GM23338 (cell line): Measurements from ENCODE around the gene DENND6A. TPM values are rescaled to one million over a fixed set of nuclear protein-coding genes. Genes with fewer than 3 reads are reported as not detected.

Experiments used
- ATAC-seq: fragments of 200-7000 bp; cut with Tn5 transposase; 3 replicates; pipeline ENCODE4 v1.9.1; 2020
- DNase-seq: peaks from one replicate; pipeline ENCODE4 v3.0.0-alpha.2; 2015; ENCODE audit warnings: low spot score
- H2AFZ ChIP-seq: fragments of 200-600 bp; sonication (generic); 2 replicates; pipeline ENCODE4 v1.8.0; 2016; ENCODE audit warnings: antibody characterized with exemption, mild to moderate bottlenecking, moderate library complexity
- H3F3A ChIP-seq: fragments of 200-600 bp; sonication (generic); replicated peaks from 2 replicates; pipeline ENCODE4 v1.8.0; 2017; ENCODE audit warnings: antibody characterized with exemption, mixed run types, low read depth
- H3K27ac ChIP-seq: fragments of 200-600 bp; sonication (generic); 2 replicates; pipeline ENCODE4 v1.6.1; 2016; ENCODE audit warnings: low read depth
- H3K27me3 ChIP-seq: fragments of 200-600 bp; sonication (generic); 2 replicates; pipeline ENCODE4 v1.8.0; 2016; ENCODE audit warnings: mild to moderate bottlenecking, mixed run types, moderate library complexity; ENCODE audit not compliant: insufficient read depth
- H3K36me3 ChIP-seq: fragments of 200-600 bp; sonication (generic); 2 replicates; pipeline ENCODE4 v1.8.0; 2016; ENCODE audit warnings: mild to moderate bottlenecking; ENCODE audit not compliant: insufficient read depth
- H3K4me1 ChIP-seq: fragments of 200-600 bp; sonication (generic); 2 replicates; pipeline ENCODE4 v1.8.0; 2016; ENCODE audit warnings: mild to moderate bottlenecking, moderate library complexity; ENCODE audit not compliant: insufficient read depth
- H3K4me2 ChIP-seq: fragments of 200-600 bp; sonication (generic); 2 replicates; pipeline ENCODE4 v1.7.1; 2017; ENCODE audit warnings: mixed run types
- H3K4me3 ChIP-seq: fragments of 200-600 bp; sonication (generic); 2 replicates; pipeline ENCODE4 v1.6.1; 2016; ENCODE audit warnings: mixed run types
- H3K79me2 ChIP-seq: fragments of 200-600 bp; sonication (generic); replicated peaks from 2 replicates; pipeline ENCODE4 v1.8.0; 2017; ENCODE audit warnings: mild to moderate bottlenecking; ENCODE audit not compliant: insufficient read depth
- H3K9me2 ChIP-seq: fragments of 200-600 bp; sonication (generic); 2 replicates; pipeline ENCODE4 v1.8.0; 2017; ENCODE audit not compliant: insufficient read depth
- H4K20me1 ChIP-seq: fragments of 200-600 bp; sonication (generic); replicated peaks from 2 replicates; pipeline ENCODE4 v1.8.0; 2017; ENCODE audit warnings: mild to moderate bottlenecking; ENCODE audit not compliant: insufficient read depth
- H3K27ac Mint-ChIP-seq: 2 replicates; pipeline ENCODE4 v1.8.0; 2020; ENCODE audit warnings: inconsistent platforms, mild to moderate bottlenecking, moderate library complexity, mixed read lengths
- H3K27me3 Mint-ChIP-seq: 3 replicates; pipeline ENCODE4 v1.8.0; 2022; ENCODE audit warnings: low read depth, mild to moderate bottlenecking, moderate library complexity, mixed read lengths, inconsistent platforms; ENCODE audit not compliant: insufficient read depth, poor library complexity
- H3K36me3 Mint-ChIP-seq: 3 replicates; pipeline ENCODE4 v1.8.0; 2021; ENCODE audit warnings: low read depth, mild to moderate bottlenecking, inconsistent platforms, moderate library complexity, mixed read lengths
- H3K4me1 Mint-ChIP-seq: 3 replicates; pipeline ENCODE4 v1.8.0; 2020; ENCODE audit warnings: mild to moderate bottlenecking, inconsistent platforms, mixed read lengths
- H3K4me3 Mint-ChIP-seq: 3 replicates; pipeline ENCODE4 v1.8.0; 2021; ENCODE audit warnings: moderate library complexity, mild to moderate bottlenecking, inconsistent platforms, mixed read lengths
- H3K9me3 Mint-ChIP-seq: 3 replicates; pipeline ENCODE4 v1.8.0; 2020; ENCODE audit warnings: moderate library complexity, mild to moderate bottlenecking, inconsistent platforms, mixed read lengths
- CTCF ChIP-seq, 2 experiments: fragments of 200-600 bp in 1 of 2; sonication (generic) in 1 of 2; conservative IDR thresholded peaks; 2 replicates each; pipeline versions ENCODE4 v1.5.1 to v1.6.1; 2016 to 2017; ENCODE audit warnings: antibody characterized with exemption in 2 of 2, low read depth in 2 of 2, mild to moderate bottlenecking in 2 of 2, moderate library complexity in 1 of 2
- ETS1 ChIP-seq: IDR thresholded peaks from 2 replicates; pipeline ENCODE4 v1.6.1; 2016; ENCODE audit warnings: antibody characterized with exemption
- EZH2phosphoT487 ChIP-seq: fragments of 200-600 bp; sonication (generic); IDR thresholded peaks from one replicate; pipeline ENCODE4 v1.8.1; 2018; ENCODE audit warnings: antibody characterized with exemption; ENCODE audit not compliant: unreplicated experiment
- JUNB ChIP-seq: IDR thresholded peaks from one replicate; pipeline ENCODE4 v1.6.1; 2016; ENCODE audit warnings: antibody characterized with exemption; ENCODE audit not compliant: unreplicated experiment
- NANOG ChIP-seq: IDR thresholded peaks from 2 replicates; pipeline ENCODE4 v1.6.1; 2016; ENCODE audit warnings: antibody characterized with exemption, borderline replicate concordance
- REST ChIP-seq: IDR thresholded peaks from one replicate; pipeline ENCODE4 v1.6.1; 2018; ENCODE audit warnings: antibody characterized with exemption; ENCODE audit not compliant: unreplicated experiment
- ZNF114 ChIP-seq: fragments of 250-450 bp; sonication (Bioruptor Pico); IDR thresholded peaks from 2 replicates; pipeline ENCODE4 v1.5.0; 2020; ENCODE audit warnings: mild to moderate bottlenecking, moderate library complexity
- ZNF462 ChIP-seq: fragments of 250-450 bp; sonication (Bioruptor Pico); IDR thresholded peaks from 2 replicates; pipeline ENCODE4 v1.5.0; 2020; ENCODE audit warnings: mild to moderate bottlenecking, moderate library complexity
- polyA plus RNA-seq: library from polyadenylated mRNA; unstranded; fragments of >200 nt; fragmentation: Nextera tagmentation; extraction: Ambion mirVana; gene quantifications from 2 replicates; pipeline ENCODE4 v1.2.1, GENCODE V29; 2016
- total RNA-seq: library from RNA; depleted of rRNA; stranded (reverse); fragments of >200 nt; shearing (Covaris generic); gene quantifications from 2 replicates; pipeline ENCODE4 v1.2.3, GENCODE V29; 2014

The DENND6A gene
- total and polyA plus RNA-seq, 2 experiments from 2014 or later, result 7.5 to 17.5 TPM

- TF ChIP-seq ETS1 (no peak), EZH2phosphoT487 (no peak), ZNF462 (CRISPR knock-in tag) (no peak), JUNB (no peak), ZNF114 (CRISPR knock-in tag) (no peak)
Measured at GRCh38 chr3:57583544-57583943, 109.3 kb downstream of the DENND6A start (continued).

- no peak overlapping the region for H3K27ac ChIP-seq
- H3K4me2 ChIP-seq, result no peak overlapping the region
- peaks cover 98% of the 10 kb centered on the region for H3K79me2 ChIP-seq
- ATAC-seq (peak; percentile 71), DNase-seq (peak; percentile 31)
- Mint-ChIP-seq H3K27me3 (no peaks in the 10 kb centered on the region), H3K4me3 (no peak overlapping the region), H3K4me1 (no peaks in the 10 kb centered on the region), H3K36me3 (peaks cover 41% of the 10 kb centered on the region), H3K9me3 (no peaks in the 10 kb centered on the region), H3K27ac (no peak overlapping the region)
- no peaks in the 10 kb centered on the region for H3K9me2 ChIP-seq
- no peaks in the 10 kb centered on the region for H3K27me3 ChIP-seq
- H4K20me1 ChIP-seq, result peaks cover 70% of the 10 kb centered on the region
- no peaks in the 10 kb centered on the region for H3F3A ChIP-seq
- peaks cover 25% of the 10 kb centered on the region; the same call in 1 of the 2 replicates for H3K36me3 ChIP-seq
- TF ChIP-seq REST (no peak), NANOG (no peak), CTCF (conservative IDR thresholded peaks at IDR 0.05; ENCODE audit: low read depth in 2 of 2) (peak; percentile 26 to 40; a peak in 3 of 4 replicates)
- no peaks in the 10 kb centered on the region for H3K4me1 ChIP-seq
- no peak overlapping the region for H2AFZ ChIP-seq
- no peak overlapping the region for H3K4me3 ChIP-seq
Measured at GRCh38 chr3:57582474-57583168, 110.3 kb downstream of the DENND6A start.
